GM12892 (cell line): ENCODE measurements around the gene DOK6.

Experiments
- POLR2A ChIP-seq: IDR thresholded peaks from 2 replicates; pipeline ENCODE4 v1.6.1; 2011; ENCODE audit warnings: low read depth, low read length, control low read depth
- POLR2AphosphoS5 ChIP-seq: IDR thresholded peaks from 2 replicates; pipeline ENCODE4 v1.6.1; 2011; ENCODE audit warnings: low read depth, low read length, control low read depth
- TAF1 ChIP-seq: IDR thresholded peaks from 2 replicates; pipeline ENCODE4 v1.6.1; 2011; ENCODE audit warnings: low read depth, mild to moderate bottlenecking, control low read depth, low read length, borderline replicate concordance

- TF ChIP-seq POLR2A = no peak
- TF ChIP-seq POLR2AphosphoS5 = no peak
- no peak for TF ChIP-seq TAF1
These were observed 284.1 kb downstream of the DOK6 start for GRCh38 chr18:69684789-69685188.
